Upper lobe of left lung (tissue), 6 donors: ENCODE data around the gene GALNT14. TPM values are rescaled to one million over a fixed set of nuclear protein-coding genes. Genes with fewer than 3 reads are reported as not detected.

ENCODE experiments used
- ATAC-seq, 2 donors: fragments of 200-7000 bp; cut with Tn5 transposase; one replicate each; pipeline ENCODE4 v1.9.1; 2022; ENCODE audit warnings: mild to moderate bottlenecking in 2 of 2, moderate library complexity in 2 of 2; ENCODE audit not compliant: low FRiP score in 2 of 2
- DNase-seq, 2 donors: peaks; one replicate each; pipeline ENCODE4 v3.0.0-alpha.2; 2019 to 2020
- H3K27ac ChIP-seq, 4 donors: fragments of 200-600 bp; sonication (generic); one replicate each; pipeline ENCODE4 v1.5.1; 2016 to 2019
- H3K27me3 ChIP-seq, 4 donors: fragments of 200-600 bp; sonication (generic); one replicate each; pipeline ENCODE4 v1.5.1; 2017 to 2019
- H3K36me3 ChIP-seq, 4 donors: fragments of 200-600 bp; sonication (generic); one replicate each; pipeline ENCODE4 v1.5.1; 2016 to 2019
- H3K4me1 ChIP-seq, 4 donors: fragments of 200-600 bp; sonication (generic); one replicate each; pipeline ENCODE4 v1.5.1; 2018 to 2019
- H3K4me3 ChIP-seq, 4 donors: fragments of 200-600 bp; sonication (generic); one replicate each; pipeline ENCODE4 v1.5.1; 2017 to 2019; ENCODE audit warnings: mild to moderate bottlenecking in 2 of 4, moderate library complexity in 1 of 4
- H3K9me3 ChIP-seq, 4 donors: fragments of 200-600 bp; sonication (generic); one replicate each; pipeline ENCODE4 v1.5.1; 2018 to 2019
- CTCF ChIP-seq, 6 experiments: fragments of 450-650 bp in 4 of 6; fragments of 200-600 bp in 2 of 6; sonication (generic) in 2 of 6; IDR thresholded peaks; one replicate each; pipeline ENCODE4 v1.5.1; 2016 to 2019; ENCODE audit warnings: antibody characterized with exemption in 6 of 6
- EP300 ChIP-seq, 4 donors: sonication (generic); formaldehyde crosslinking; IDR thresholded peaks; one replicate each; pipeline ENCODE4 v1.5.1; 2017; ENCODE audit warnings: antibody characterized with exemption in 4 of 4, control low read depth in 2 of 4
- POLR2A ChIP-seq, 4 donors: fragments of 450-650 bp; IDR thresholded peaks; one replicate each; pipeline ENCODE4 v1.5.1; 2016 to 2017; ENCODE audit warnings: antibody characterized with exemption in 4 of 4, mild to moderate bottlenecking in 2 of 4
- POLR2AphosphoS5 ChIP-seq, 2 donors: sonication (generic); formaldehyde crosslinking; IDR thresholded peaks; one replicate each; pipeline ENCODE4 v1.5.1; 2017; ENCODE audit warnings: antibody characterized with exemption in 2 of 2
- WGBS, 2 donors: methylation state at CpG; one replicate each; pipeline ENCODE4 v1.1.5; 2017 to 2018; 5-methylcytosine and 5-hydroxymethylcytosine counted together
- total RNA-seq, 6 donors: library from RNA; depleted of rRNA in 4 of 6; stranded (reverse); fragments of >200 nt in 4 of 6; gene quantifications; one replicate each; pipeline versions ENCODE4 v1.1.0 to v1.2.1, GENCODE V29; 2016 to 2021
- donor health status: DM: no; HTN: no; CAD: no; lungs with moderate emphysema.
- donor health status: DM: no; HTN: yes; CAD: no; lungs with severe emphysema.

GALNT14 gene
- total RNA-seq, 6 donors from 2014 or later = 0.98 to 2.6 (median 1.4) TPM; not detected in 1

- Histone ChIP-seq H3K9me3 (no peaks in the 10 kb centered on the region), H3K36me3 (no peaks in the 10 kb centered on the region), H3K27ac (no peak overlapping the region), H3K4me3 (no peak overlapping the region), H3K27me3 (no peaks in the 10 kb centered on the region), H3K4me1 (no peaks in the 10 kb centered on the region)
- no peak for ATAC-seq
- no peak for DNase-seq
- WGBS, 2 donors = 87 to 92% methylated on average over 9 of the region's 9 CpGs
- TF ChIP-seq POLR2A (IDR thresholded peaks at IDR 0.05) (no peak), POLR2AphosphoS5 (IDR thresholded peaks at IDR 0.05) (no peak), CTCF (IDR thresholded peaks at IDR 0.05) (no peak), EP300 (IDR thresholded peaks at IDR 0.05) (no peak)
Observed at GRCh38 chr2:31122133-31122532, 16.1 kb downstream of the GALNT14 start.

- no peak for ATAC-seq
- Histone ChIP-seq H3K4me1 (no peaks in the 10 kb centered on the region), H3K4me3 (no peak overlapping the region), H3K27ac (no peak overlapping the region), H3K27me3 (no peaks in the 10 kb centered on the region), H3K36me3 (no peaks in the 10 kb centered on the region), H3K9me3 (no peaks in the 10 kb centered on the region)
- no peak for TF ChIP-seq POLR2AphosphoS5 (IDR thresholded peaks at IDR 0.05)
- no peak for TF ChIP-seq CTCF (IDR thresholded peaks at IDR 0.05)
- no peak for TF ChIP-seq POLR2A (IDR thresholded peaks at IDR 0.05)
- TF ChIP-seq EP300 (IDR thresholded peaks at IDR 0.05) = no peak
- no peak for DNase-seq
Observed at GRCh38 chr2:31113765-31114164, 24.5 kb downstream of the GALNT14 start.

GRCh38 chr2:31112544-31112943 is 25.7 kb downstream of the GALNT14 start:
- H3K4me1 ChIP-seq = peaks cover 0 to 5% (median 0%) of the 10 kb centered on the region in 4 donors
- DNase-seq = no peak
- no peak overlapping the region for H3K4me3 ChIP-seq
- no peak for ATAC-seq
- TF ChIP-seq EP300 (IDR thresholded peaks at IDR 0.05) (no peak), POLR2AphosphoS5 (IDR thresholded peaks at IDR 0.05) (no peak), CTCF (IDR thresholded peaks at IDR 0.05) (no peak), POLR2A (IDR thresholded peaks at IDR 0.05) (no peak)
- no peak overlapping the region for H3K27ac ChIP-seq
- 100% methylated on average over 3 of the region's 3 CpGs for WGBS, 2 donors
- no peaks in the 10 kb centered on the region for H3K36me3 ChIP-seq
- H3K9me3 ChIP-seq = no peaks in the 10 kb centered on the region
- no peaks in the 10 kb centered on the region for H3K27me3 ChIP-seq

GRCh38 chr2:31110998-31111397 is 27.2 kb downstream of the GALNT14 start:
- Histone ChIP-seq H3K4me3 (no peak overlapping the region), H3K27me3 (no peaks in the 10 kb centered on the region), H3K4me1 (peaks cover 0 to 5% (median 0%) of the 10 kb centered on the region in 4 donors), H3K9me3 (no peaks in the 10 kb centered on the region), H3K36me3 (no peaks in the 10 kb centered on the region), H3K27ac (no peak overlapping the region)
- TF ChIP-seq POLR2A (IDR thresholded peaks at IDR 0.05) (no peak), CTCF (IDR thresholded peaks at IDR 0.05) (no peak), POLR2AphosphoS5 (IDR thresholded peaks at IDR 0.05) (no peak), EP300 (IDR thresholded peaks at IDR 0.05) (no peak)
- 81% methylated on average over 3 of the region's 3 CpGs; no CpG with 5 or more reads in 1 of the 2 donors for WGBS, 2 donors
- DNase-seq = no peak
- no peak for ATAC-seq

- Histone ChIP-seq H3K9me3 (no peaks in the 10 kb centered on the region), H3K27ac (no peak overlapping the region), H3K36me3 (no peaks in the 10 kb centered on the region), H3K4me1 (peaks cover 0 to 5% (median 0%) of the 10 kb centered on the region in 4 donors), H3K4me3 (no peak overlapping the region), H3K27me3 (no peaks in the 10 kb centered on the region)
- no peak for ATAC-seq
- DNase-seq = no peak
- 67 to 77% methylated on average over 3 of the region's 3 CpGs for WGBS, 2 donors
- TF ChIP-seq POLR2A (IDR thresholded peaks at IDR 0.05) (no peak), EP300 (IDR thresholded peaks at IDR 0.05) (no peak), CTCF (IDR thresholded peaks at IDR 0.05) (no peak), POLR2AphosphoS5 (IDR thresholded peaks at IDR 0.05) (no peak)
Observed at GRCh38 chr2:31110431-31110830, 27.8 kb downstream of the GALNT14 start.
